OCI-LY7 (cell line): ENCODE data around the gene MRPS16.

Experiments
- EZH2phosphoT487 ChIP-seq: fragments of 200-600 bp; sonication (generic); IDR thresholded peaks from 2 replicates; pipeline ENCODE4 v1.6.1; 2018; ENCODE audit warnings: low read depth, borderline replicate concordance, mild to moderate bottlenecking, mixed run types, antibody characterized with exemption, low read length, moderate library complexity, mixed read lengths
- TF ChIP-seq, protein P1 (sequence below): fragments of 200-600 bp; sonication (generic); conservative IDR thresholded peaks from 2 replicates; pipeline ENCODE4 v1.5.1; 2014; ENCODE audit warnings: mild to moderate bottlenecking, antibody characterized with exemption, low read length, moderate library complexity, mixed read lengths

- TF ChIP-seq, protein P1, sequence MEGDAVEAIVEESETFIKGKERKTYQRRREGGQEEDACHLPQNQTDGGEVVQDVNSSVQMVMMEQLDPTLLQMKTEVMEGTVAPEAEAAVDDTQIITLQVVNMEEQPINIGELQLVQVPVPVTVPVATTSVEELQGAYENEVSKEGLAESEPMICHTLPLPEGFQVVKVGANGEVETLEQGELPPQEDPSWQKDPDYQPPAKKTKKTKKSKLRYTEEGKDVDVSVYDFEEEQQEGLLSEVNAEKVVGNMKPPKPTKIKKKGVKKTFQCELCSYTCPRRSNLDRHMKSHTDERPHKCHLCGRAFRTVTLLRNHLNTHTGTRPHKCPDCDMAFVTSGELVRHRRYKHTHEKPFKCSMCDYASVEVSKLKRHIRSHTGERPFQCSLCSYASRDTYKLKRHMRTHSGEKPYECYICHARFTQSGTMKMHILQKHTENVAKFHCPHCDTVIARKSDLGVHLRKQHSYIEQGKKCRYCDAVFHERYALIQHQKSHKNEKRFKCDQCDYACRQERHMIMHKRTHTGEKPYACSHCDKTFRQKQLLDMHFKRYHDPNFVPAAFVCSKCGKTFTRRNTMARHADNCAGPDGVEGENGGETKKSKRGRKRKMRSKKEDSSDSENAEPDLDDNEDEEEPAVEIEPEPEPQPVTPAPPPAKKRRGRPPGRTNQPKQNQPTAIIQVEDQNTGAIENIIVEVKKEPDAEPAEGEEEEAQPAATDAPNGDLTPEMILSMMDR: no peak
- no peak for TF ChIP-seq EZH2phosphoT487
Observed at GRCh38 chr10:73262105-73262730, 9.8 kb upstream of the MRPS16 start.
